Stimulated activated CD4-positive, alpha-beta T cell treated with anti-CD3 and anti-CD28 coated beads, Interleukin-4, amount 100 ng/mL, for 24 hours (primary cell): ENCODE data around the gene RARA.
"Not testable (repeated sequence)": the region's sequence is repeated elsewhere in the genome, so short reads cannot be mapped to it uniquely, and the experiment has no call there.

Experiments used
- DNase-seq: peaks from one replicate; pipeline ENCODE4 v3.0.0-alpha.2; 2020

RARA gene

DNA sequence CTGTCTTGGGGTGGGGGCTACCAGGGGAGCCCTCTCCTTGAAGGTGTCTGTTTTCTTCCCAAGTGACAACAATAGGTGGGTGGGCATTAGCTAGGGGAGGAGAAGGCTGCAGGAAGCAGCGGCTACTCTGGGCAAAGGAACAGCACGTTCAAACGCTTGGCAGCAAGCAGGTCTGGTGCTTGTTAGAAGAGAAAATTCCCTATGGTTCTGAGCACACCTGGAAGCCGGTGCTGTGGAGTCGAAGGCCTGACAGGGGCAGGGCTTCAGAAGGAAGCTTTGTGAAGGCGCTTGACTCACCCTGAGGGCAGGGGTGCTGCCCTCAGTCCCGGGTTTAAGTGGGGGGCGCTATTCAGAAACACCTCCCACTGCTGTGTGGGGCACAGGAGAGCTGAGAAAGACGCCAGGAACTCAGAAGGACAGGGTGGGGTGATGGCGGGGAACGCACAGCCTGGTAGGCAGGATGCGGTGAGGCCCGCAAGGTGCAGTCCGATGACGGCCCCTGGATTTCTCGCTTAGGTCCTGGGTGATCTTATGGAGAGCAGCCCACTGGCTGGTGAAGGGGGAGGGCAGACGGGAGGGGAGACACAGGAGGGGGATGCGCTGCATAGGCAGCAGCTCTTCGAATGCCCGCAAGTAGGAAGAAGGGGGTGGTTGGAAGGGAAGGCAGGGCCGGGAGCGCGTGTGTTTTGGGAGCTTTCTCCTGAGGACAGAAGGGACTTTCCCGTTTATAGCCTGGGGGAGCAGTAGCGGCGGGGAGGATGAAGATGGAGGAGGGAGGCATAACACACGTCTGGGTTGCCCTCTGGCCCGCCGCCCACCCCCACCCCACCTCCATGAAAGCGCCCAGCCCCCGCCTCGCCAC is 52.3 kb downstream of the RARA start:
- no peak for DNase-seq

DNA sequence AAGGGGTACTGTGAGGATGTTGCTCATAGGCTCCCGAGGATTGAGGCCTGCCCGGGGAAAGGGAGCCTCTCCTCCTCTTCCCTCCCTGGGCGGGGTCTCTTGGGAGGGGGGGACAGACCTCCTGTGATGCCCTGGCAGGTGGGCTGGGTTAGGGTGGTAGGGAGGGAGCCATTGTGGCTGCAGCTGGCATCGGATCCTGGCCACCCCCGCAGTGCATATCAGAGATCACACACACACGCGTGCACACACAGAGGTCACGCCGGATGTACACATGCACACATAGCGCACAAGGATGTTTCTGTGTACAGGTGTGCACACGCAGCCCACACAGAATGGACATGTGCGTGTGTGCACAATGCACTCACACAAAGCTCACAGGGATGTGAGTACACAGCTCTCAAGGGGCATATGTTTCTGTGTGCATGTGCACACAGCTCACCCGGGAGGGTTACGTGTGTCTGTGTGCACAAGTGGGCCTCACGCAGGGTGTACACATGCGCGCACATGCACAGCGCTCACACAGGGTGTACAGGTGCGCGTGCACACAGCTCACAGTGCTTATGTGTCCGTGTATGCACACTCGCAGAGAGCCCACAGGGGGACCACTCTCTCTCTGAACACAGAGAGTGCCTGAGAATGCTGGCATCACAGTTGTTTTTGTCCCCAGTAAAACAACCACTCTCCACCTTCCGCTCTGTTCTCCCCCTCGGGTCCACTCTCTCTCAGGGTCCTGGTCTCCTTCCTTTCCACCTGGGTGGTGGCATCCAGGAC is 53.1 kb downstream of the RARA start:
- no peak for DNase-seq

DNA sequence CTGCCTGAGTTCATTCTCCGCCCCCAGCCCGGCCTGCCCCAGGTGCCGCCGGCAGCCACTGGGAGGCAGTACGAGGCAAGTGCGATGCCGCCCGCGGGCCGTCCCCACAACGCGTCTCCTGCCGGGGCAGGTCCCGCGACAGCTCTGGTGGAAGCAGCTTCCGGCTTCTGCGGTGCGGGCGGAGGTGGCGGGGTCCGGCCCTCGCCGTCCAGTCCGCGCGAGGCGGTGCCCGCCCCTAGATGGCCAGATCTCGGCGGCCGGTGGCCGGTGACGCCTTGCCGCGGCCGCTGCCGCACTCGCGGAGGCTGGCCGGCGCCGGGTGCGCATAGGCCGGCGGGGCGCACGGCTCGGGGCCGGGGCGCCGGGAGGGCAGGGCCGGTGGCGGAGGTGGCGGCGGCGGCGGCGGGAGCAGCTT is 53.7 kb downstream of the RARA start:
- DNase-seq, result peak; percentile 87

DNA sequence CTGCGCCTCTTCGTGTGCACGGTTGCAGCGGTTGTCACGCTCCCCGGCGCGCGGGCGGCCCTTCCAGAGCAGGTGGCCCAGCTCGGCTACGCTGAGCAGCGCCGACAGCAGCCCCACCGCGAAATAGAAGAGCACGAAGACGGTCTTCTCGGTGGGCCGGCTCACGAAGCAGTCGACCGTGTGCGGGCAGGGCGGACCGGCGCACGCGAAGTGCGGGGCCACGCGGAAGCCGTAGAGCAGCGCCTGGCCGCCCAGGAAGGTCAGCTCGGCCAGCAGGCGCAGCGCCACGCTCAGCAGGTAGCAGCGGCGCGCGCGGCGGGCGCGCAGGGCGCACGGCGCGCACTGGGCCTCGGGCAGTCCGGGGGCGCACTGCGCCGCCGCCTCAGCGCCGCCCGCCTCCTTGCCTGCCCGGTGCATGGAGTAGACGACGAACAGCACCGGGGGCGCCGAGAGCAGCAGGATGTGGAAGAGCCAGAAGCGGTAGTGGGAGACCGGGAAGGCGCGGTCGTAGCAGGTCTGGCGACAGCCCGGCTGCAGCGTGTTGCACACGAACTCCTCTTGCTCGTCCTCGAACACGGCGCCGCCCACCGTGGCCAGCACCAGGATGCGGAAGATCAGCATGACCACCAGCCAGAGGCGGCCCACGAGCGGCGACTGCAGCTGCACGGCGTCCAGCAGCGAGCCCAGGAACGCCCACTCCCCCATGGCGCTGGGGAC is 54.3 kb downstream of the RARA start:
- peak; percentile 31 for DNase-seq

DNA sequence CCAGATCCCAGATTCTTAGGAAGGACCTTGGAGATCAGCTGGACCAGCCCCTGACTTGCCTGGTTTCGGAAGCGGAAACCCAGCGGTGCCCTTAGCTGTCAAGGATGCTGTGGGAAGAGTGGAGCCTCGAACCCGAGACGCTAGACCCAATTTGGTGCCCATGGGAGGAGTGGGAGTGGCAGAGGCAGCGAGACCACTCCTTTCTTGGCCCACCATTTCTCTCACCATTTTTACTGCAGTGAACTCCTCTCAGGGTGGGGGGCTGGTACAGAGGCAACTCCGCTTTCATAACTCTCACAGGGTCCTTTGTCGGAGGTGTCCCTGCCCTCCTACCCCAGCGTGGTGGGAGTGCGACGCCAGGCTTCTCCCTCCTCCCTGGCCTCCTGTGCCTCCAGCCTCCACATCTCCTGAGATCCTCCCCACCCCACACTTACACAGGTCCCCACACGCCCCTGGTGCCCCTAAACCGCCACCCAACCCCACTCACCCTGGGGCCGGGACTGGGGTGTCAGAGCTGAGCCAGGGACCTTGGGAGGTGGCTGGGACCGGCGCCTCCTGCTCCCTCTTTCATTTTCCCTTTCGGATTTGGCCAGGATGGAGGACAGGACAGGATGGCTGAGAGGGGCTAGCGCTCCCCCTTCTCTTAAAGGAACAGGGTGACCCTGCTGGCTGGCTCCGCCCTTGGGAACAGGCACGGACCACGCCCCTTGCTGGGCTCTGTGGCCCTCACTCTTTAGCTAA is 55.3 kb downstream of the RARA start, which contains the start of gene GJD3:
GJD3 (minus strand) TSS at position 617 of the 741 bp plus-strand sequence. CDS start 922 bp downstream, outside the sequence.
- DNase-seq, result no peak

DNA sequence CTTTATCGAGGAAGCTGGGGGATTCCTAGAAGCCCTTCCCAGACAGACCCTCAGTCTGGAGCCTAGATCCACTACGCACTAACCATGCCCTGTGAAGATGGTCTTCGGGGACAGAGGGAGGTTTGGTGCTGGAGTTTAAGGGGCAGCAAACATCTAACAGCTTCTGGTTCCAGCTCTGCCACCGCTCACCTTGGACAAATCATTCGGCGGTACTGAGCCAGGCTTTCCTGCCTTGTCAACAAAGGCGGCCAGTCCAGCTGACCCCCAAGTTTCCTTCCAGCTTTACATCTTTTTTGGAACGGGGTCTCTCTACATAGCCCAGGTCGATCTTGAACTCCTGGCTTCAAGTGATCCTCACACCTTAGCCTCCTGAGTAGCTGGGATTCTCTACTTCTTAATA is 55.9 kb downstream of the RARA start:
- DNase-seq, result no peak

DNA sequence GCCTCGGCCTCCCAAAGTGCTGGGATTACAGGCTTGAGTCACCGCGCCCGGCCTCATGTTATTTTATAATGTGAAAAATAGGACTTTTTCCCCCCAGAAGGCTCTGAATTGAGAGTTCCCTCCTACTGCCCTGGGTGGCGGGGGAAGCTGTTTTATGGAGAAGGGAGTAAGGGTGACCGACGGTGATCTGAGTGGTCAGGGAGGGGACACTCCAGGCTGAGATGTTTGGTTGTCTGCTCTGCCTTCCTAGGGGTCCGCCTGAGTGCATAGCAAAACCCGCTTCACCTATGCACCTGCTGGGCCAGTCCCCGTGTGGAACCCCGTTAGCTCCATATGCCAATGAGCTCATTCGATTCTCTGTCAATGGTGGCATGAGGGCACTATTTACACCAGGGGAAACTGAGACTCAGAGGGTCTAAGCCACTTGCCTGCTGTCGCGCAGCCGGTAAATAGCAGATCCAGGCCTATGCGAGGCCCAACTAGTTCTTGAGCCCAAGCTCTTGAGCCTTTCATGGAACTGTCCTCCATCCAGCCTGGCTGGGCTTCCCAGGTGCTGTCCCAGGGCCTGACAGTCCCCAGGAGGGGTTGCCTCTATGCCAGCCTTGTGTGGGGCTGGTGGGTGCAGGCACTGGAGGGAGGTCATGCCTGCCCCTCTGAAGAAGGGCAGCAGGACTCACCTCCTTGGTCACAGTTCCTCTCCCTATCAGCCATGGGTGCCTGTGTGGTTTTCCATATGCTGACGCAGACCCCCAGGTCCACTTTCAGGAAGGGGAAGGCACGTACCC is 57.3 kb downstream of the RARA start:
- no peak for DNase-seq

DNA sequence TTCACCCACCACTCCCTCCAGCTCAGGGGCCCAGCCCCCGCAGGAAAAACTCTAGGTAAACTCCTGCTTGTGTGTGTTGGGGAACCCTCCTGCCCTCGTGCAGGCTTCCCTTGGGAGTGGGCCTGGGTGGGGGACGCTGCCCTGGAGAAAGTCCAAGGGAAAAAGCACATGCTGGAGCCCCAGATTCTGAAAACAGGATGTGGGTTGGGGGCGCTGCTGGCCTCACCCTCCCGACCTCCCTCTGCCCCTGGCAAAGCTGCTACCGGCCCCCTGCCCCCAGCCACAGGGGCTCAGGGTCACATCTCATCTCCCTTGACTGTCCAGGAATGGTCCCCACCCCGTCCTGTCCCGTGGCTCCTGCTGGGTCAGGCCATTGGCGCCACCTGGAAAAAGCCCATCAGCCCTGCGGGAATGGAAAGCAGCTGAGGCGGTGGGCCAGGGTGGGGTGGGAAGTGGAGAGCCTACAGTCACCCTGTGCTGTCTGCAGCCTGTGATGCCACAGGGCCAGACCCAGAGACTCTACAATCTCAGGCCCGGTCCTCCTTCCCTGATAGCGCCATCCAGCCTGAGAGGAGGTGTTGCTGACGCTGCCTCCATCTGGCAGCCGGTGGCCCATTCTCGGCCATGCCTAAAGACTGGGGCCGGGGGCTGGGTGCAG is 58.0 kb downstream of the RARA start:
- DNase-seq, result no peak

DNA sequence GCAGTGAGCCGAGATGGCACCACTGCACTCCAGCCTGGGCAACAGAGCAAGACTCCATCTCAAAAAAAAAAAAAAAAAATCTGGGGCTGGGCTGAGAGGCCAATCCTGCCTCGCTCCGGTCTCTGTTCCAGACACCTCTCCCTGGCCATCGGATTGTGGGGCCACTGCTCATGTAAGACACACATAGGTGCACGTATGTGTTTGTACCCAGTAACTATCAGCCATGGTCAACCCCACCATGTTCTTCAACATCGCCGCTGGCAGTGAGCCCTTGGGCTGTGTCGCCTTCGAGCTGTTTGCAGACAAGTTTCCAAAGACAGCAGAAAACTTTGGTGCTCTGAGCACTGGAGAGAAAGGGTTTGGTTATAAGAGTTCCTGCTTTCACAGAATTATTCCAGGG is 58.7 kb downstream of the RARA start:
- DNase-seq, result not testable (repeated sequence)

DNA sequence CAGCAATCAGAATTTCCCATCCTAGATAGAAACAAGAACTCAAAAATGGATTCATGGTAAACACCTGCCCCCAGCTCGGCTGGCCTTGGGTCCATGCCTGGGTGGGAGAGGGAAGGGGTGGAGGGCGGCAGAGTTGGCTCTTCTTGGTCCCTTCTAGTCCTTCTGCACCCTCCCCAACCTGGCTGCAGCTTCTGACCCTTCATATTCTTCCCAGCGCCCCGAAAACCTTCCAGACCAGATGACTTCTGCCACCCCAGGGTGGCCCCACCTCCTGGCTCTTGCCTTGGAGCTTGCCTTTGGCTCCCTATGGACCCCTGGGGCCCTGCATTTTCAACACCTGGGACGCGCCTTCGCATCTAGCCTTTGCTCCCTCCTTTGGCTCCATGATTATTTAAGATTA is 60.9 kb downstream of the RARA start:
- no peak for DNase-seq

DNA sequence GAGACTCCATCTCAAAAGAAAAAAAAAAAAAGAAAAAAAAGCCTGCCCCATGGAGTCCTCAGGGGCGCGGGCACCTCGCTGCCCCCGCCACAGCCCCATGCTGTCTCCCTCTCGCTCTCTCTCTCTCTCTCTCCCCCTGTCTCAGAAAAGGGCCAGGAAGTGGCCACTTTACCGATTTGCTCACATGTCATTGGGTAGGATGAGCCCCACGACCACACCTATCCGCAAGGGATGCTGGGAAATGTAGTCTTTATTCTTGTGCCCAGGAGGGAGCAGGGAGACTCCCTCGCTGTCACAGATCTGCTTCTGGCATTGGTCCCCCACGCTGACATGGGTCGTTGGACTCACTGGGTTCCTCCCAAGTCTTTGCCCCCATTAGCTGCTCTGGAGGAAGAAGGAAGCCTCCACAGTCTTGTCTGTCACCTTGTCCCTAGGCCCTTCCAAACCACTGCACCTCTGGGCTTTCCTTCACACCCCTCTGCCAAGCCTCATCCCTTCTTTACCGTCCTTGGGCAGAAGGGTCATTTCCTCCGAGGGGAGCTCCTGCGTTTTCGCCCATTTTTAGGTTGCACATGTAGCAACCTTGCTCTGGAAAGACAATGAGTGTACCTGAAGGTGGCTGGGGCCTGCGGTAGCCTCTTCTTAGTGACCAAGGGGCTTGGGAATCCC is 62.4 kb downstream of the RARA start:
- DNase-seq, result no peak

DNA sequence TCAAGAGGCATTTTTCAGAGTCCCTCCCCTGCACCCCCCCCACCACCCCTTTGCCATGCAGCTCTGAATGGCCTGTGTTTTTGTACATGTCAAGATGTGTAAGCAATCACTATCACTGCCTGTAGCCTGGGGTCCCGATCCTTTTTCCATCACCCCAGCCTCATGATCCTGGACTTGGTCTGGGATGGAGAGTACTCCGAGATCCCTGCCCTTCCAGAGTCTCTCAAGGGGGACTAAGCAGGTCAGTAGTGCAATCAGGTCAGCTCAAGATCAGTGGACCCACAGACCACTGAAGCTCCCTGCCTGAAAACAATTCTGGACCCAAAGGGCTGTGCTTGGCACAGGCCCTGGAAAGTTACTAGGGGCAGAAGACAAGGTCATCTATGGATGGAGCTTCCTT is 63.1 kb downstream of the RARA start:
- DNase-seq, result no peak

DNA sequence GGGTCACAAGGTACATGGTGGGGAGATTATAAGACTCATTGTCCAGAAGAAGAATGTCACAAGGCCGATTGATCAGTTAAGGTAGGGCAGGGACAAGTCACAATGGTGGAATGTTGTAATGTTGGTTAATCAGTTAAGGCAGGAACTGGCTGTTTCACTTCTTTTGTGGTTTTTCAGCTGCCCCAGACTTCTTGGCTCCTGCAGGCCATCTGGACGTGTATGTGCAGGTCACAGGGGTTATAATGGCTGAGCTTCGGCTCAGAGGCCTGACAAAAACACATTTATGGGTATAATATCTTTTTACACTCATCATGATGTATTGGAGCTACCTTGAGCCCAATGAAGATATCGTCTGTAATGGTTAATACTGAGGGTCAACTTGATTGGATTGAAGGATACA is 63.7 kb downstream of the RARA start:
- DNase-seq, result not testable (repeated sequence)

DNA sequence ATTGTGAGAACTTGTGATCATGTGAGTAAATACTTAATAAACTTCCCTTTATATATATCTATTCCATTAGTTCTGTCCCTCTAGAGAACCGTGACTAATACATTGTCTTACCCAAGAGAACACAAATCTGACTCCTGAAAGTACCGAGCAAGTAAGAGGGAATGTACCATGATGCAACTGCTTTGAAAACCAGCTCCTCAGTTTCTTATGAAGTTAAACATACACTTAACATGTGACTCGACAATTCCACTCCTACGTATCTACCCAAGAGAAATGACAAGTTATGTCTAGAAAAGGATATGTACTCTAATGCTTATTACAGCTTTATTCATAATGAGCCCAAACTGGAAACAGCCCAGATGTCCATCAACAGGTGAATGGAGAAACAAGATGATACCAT is 64.3 kb downstream of the RARA start:
- no peak for DNase-seq

DNA sequence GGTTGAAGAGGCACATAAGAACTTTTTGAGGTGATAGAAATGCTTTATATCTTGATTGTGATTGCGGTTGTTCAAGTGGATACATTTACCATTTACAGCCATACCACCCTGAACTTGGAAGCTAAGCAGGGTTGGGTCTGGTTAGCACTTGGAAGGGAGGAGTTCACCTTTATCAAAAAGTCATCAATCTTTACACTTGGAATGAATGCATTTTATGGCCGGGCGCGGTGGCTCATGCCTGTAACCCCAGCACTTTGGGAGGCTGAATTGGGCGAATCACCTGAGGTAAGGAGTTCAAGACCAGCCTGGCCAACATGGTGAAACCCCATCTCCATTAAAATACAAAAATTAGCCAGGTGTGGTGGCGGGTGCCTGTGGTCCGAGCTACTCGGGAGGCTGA is 65.0 kb downstream of the RARA start:
- no peak for DNase-seq

DNA sequence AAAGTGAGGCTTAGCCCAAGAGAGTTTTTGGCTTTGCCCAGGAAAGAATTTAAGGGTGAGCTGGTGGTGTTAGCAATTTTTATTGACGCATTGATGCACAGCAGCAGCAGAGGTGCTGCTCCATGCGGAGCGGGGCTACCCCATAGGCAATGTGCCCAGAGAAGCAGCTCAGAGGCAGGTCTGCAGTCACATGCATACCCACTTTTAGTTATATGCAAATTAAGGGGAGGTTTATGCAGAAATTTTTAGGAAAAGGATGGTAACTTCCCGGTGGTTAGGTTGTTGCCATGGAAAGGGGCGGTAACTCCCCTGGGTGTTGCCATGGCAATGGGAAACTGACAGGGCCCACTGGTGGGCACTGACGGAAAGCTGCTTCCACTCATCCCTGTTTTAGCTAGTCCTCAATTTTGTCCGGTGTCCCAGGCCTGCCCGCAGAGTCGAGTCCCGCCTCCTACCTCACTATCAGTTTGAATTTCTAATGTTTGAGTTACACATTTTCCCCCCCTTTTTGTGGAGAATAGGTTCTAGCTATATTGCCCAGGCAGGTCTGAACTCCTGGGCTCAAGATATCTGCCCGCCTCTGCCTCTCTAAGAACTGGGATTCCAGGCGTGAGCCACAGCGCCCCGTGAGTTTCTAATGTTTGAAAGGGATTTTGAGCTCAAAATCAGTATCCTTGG is 66.0 kb downstream of the RARA start:
- DNase-seq, result no peak

DNA sequence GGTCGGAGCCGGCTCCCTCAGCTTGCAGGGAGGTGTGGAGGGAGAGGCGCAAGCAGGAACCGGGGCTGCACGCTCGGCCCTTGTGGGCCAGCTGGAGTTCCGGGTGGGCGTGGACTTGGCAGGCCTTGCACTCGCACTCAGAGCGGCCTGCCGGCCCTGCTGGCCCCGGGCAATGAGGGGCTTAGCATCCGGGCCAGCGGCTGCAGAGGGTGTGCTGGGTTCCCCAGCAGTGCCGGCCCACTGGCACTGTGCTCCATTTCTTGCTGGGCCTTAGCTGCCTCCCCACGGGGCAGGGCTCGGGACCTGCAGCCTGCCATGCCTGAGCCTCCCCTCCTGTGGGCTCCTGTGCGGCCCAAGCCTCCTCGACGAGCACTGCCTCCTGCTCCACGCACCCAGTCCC is 66.8 kb downstream of the RARA start:
- not testable (repeated sequence) for DNase-seq

DNA sequence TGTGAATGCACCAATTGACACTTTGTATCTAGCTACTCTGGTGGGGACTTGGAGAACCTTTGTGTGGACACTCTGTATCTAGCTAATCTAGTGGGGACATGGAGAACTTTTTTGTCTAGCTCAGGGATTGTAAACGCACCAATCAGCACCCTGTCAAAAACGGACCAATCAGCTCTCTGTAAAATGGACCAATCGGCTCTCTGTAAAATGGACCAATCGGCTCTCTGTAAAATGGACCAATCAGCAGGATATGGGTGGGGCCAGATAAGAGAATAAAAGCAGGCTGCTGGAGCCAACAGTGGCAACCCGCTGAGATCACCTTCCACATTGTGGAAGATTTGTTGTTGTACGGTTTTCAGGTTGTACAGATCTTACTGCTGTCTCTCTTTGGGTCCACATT is 67.6 kb downstream of the RARA start:
- not testable (repeated sequence) for DNase-seq

DNA sequence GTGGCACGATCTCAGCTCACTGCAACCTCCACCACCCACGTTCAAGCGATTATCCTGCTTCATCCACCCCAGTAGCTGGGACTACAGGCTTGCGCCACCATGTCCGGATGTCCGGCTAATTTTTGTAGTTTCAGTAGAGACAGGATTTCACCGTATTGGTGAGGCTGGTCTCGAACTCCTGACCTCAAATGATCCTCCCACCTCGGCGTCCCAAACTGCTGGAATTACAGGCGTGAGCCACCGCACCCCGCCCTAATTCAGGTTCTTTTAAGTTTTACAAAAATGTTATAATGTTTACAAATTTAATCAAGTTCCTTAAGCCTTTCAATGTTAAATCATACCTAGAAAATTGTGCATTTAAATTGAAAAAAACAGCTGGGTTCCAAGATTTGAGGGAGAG is 68.9 kb downstream of the RARA start:
- DNase-seq, result no peak

DNA sequence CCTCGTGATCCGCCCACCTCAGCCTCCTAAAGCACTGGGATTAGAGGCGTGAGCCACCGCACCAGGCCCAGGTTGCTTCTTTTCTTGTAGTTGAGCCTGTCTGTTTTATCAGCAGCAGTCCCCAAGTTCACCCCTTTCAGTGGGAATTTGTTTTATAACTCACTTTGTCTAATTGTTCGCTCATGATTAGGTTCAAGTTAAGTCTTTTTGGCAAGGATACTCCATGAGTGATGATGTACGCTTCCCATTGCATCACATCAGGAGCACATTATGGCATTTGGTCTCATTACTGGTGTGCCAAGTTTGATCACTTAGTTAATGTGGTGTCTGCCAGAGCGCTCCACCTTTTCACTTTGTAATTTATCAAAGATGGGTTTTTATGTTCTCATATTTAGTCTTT is 70.0 kb downstream of the RARA start:
- no peak for DNase-seq
